ENCODE data around the gene EFCAB11. TPM values are rescaled to one million over a fixed set of nuclear protein-coding genes. Genes with fewer than 3 reads are reported as not detected.

Gene EFCAB11
- polyA plus RNA-seq, 1 donor (not counting 4 experiments of a cell fraction or from before 2014, with no cell fraction given): 12.9 TPM

DNA sequence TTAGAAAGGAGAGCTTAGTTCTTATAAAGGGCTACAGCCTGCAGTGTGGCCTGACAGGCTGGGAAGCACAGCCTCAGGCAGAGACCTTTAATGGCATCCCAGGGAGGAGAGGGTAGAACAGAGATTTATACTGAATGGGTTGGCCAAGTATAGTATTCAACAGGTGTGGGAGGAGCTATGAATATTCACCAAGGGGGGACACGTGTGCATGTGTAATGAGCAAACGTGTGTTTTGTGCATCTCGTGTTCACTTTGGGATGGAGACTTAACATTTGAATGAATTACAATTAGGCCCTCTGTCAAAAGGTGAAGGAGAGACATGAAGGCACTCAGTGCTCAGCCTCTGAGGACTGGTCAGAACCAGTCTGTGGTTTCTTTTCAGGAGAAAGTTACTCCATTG lies 6.4 kb upstream of the EFCAB11 start:
- H4K20me1 ChIP-seq (ENCODE audit: control insufficient read depth, extremely low read depth, insufficient read depth, low read length): no peaks in the 10 kb centered on the region
- peaks cover 28% of the 10 kb centered on the region for H3K79me2 ChIP-seq (ENCODE audit: control insufficient read depth, insufficient read depth, low read length)
- H3K9me3 ChIP-seq (ENCODE audit: control insufficient read depth, low read depth, low read length): no peaks in the 10 kb centered on the region
- no peak overlapping the region for H3K27ac ChIP-seq (ENCODE audit: control insufficient read depth, insufficient read depth, low read length)
- no peak for FAIRE-seq
- no peak overlapping the region for H3K9ac ChIP-seq (ENCODE audit: control insufficient read depth, extremely low read depth, insufficient read depth, low read length)
- H3K36me3 ChIP-seq (ENCODE audit: control insufficient read depth in 2 of 2, extremely low read depth in 1 of 2, insufficient read depth in 2 of 2, low read length in 2 of 2): peaks cover 10 to 30% of the 10 kb centered on the region in 2 experiments
- DNase-seq (ENCODE audit: low read depth, low spot score): no peak
- no peak overlapping the region for H3K4me3 ChIP-seq (ENCODE audit: control insufficient read depth in 2 of 3, extremely low read depth in 1 of 3, insufficient read depth in 2 of 3, low read depth in 1 of 3, low read length in 3 of 3)
- H3K4me1 ChIP-seq (ENCODE audit: control insufficient read depth, extremely low read depth, insufficient read depth, low read length): peaks cover 12% of the 10 kb centered on the region
- no peaks in the 10 kb centered on the region for H3K27me3 ChIP-seq (ENCODE audit: control insufficient read depth, extremely low read depth, insufficient read depth, low read length)
- no peak overlapping the region for H2AFZ ChIP-seq (ENCODE audit: control insufficient read depth, low read length)
- no peak overlapping the region for H3K4me2 ChIP-seq (ENCODE audit: control insufficient read depth, extremely low read depth, insufficient read depth, low read depth, low read length)
- dilution Hi-C loops (cut with MboI; ENCODE audit: extremely low pct_ligation_motif_present, low sequenced_read_pairs): no loop called here
- TF ChIP-seq, protein P1, sequence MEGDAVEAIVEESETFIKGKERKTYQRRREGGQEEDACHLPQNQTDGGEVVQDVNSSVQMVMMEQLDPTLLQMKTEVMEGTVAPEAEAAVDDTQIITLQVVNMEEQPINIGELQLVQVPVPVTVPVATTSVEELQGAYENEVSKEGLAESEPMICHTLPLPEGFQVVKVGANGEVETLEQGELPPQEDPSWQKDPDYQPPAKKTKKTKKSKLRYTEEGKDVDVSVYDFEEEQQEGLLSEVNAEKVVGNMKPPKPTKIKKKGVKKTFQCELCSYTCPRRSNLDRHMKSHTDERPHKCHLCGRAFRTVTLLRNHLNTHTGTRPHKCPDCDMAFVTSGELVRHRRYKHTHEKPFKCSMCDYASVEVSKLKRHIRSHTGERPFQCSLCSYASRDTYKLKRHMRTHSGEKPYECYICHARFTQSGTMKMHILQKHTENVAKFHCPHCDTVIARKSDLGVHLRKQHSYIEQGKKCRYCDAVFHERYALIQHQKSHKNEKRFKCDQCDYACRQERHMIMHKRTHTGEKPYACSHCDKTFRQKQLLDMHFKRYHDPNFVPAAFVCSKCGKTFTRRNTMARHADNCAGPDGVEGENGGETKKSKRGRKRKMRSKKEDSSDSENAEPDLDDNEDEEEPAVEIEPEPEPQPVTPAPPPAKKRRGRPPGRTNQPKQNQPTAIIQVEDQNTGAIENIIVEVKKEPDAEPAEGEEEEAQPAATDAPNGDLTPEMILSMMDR (optimal IDR thresholded peaks at IDR 0.05 in 1 of 3, IDR thresholded peaks at IDR 0.05 in 1 of 3, conservative IDR thresholded peaks at IDR 0.05 in 1 of 3; ENCODE audit: extremely low read depth in 1 of 3, insufficient read depth in 2 of 3, low read length in 3 of 3): no peak
- no peak for TF ChIP-seq EZH2 (IDR thresholded peaks at IDR 0.05; ENCODE audit: low read length)
- H3K9me1 ChIP-seq (ENCODE audit: control insufficient read depth, extremely low read depth, insufficient read depth, low read length): no peaks in the 10 kb centered on the region

DNA sequence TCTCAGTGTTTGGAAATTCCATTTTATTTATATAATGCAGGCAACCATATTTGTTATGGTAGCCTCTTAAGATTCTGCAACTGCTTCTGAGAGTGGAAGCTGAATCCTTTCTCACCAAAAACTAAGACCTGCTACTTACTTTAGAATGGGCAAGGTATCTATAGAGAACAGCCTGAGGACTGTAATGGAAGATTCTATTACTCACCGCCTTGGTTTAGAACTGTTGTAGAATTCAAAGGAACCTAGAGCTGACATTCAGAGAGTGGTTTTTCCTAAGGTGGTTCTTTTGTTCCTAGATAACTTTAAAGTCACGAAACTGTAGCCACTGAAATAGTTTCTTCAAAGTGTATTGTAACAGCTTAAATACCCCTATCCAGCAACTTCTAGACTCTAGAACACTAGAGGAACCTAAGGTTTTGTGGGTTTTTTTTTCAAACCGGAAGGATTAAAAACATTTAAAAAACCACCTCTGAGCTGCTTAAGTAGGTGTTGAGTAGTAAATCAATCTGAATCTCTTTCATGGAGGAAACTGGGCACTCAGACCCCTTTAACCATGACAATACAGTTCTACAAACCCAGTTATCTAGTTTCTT lies 5.4 kb upstream of the EFCAB11 start:
- Histone ChIP-seq H3K4me3 (ENCODE audit: control insufficient read depth in 2 of 3, extremely low read depth in 1 of 3, insufficient read depth in 2 of 3, low read depth in 1 of 3, low read length in 3 of 3) (no peak overlapping the region), H3K4me1 (ENCODE audit: control insufficient read depth, extremely low read depth, insufficient read depth, low read length) (peaks cover 12% of the 10 kb centered on the region), H3K9me1 (ENCODE audit: control insufficient read depth, extremely low read depth, insufficient read depth, low read length) (no peaks in the 10 kb centered on the region), H3K36me3 (ENCODE audit: control insufficient read depth in 2 of 2, extremely low read depth in 1 of 2, insufficient read depth in 2 of 2, low read length in 2 of 2) (peaks cover 10 to 28% of the 10 kb centered on the region in 2 experiments), H3K79me2 (ENCODE audit: control insufficient read depth, insufficient read depth, low read length) (peaks cover 28% of the 10 kb centered on the region), H3K27ac (ENCODE audit: control insufficient read depth, insufficient read depth, low read length) (no peak overlapping the region), H3K27me3 (ENCODE audit: control insufficient read depth, extremely low read depth, insufficient read depth, low read length) (no peaks in the 10 kb centered on the region), H3K4me2 (ENCODE audit: control insufficient read depth, extremely low read depth, insufficient read depth, low read depth, low read length) (no peak overlapping the region), H3K9ac (ENCODE audit: control insufficient read depth, extremely low read depth, insufficient read depth, low read length) (no peak overlapping the region), H3K9me3 (ENCODE audit: control insufficient read depth, low read depth, low read length) (no peaks in the 10 kb centered on the region), H2AFZ (ENCODE audit: control insufficient read depth, low read length) (no peak overlapping the region), H4K20me1 (ENCODE audit: control insufficient read depth, extremely low read depth, insufficient read depth, low read length) (no peaks in the 10 kb centered on the region)
- DNase-seq (ENCODE audit: low read depth, low spot score): no peak
- TF ChIP-seq EZH2 (IDR thresholded peaks at IDR 0.05; ENCODE audit: low read length): no peak
- TF ChIP-seq, protein P1 (optimal IDR thresholded peaks at IDR 0.05 in 1 of 3, IDR thresholded peaks at IDR 0.05 in 1 of 3, conservative IDR thresholded peaks at IDR 0.05 in 1 of 3; ENCODE audit: extremely low read depth in 1 of 3, insufficient read depth in 2 of 3, low read length in 3 of 3): no peak
- FAIRE-seq: no peak
- dilution Hi-C loops (cut with MboI; ENCODE audit: extremely low pct_ligation_motif_present, low sequenced_read_pairs): no loop called here
